Erythroblast (primary cell): ENCODE data around the gene MEF2C.

Experiments
- GATA1 ChIP-seq: IDR thresholded peaks from 2 replicates; pipeline ENCODE4 v1.6.1; 2011; ENCODE audit warnings: low read depth, mild to moderate bottlenecking, control low read depth, low read length, moderate library complexity
- POLR2A ChIP-seq: IDR thresholded peaks from 2 replicates; pipeline ENCODE4 v1.6.1; 2011; ENCODE audit warnings: mild to moderate bottlenecking, low read length

DNA sequence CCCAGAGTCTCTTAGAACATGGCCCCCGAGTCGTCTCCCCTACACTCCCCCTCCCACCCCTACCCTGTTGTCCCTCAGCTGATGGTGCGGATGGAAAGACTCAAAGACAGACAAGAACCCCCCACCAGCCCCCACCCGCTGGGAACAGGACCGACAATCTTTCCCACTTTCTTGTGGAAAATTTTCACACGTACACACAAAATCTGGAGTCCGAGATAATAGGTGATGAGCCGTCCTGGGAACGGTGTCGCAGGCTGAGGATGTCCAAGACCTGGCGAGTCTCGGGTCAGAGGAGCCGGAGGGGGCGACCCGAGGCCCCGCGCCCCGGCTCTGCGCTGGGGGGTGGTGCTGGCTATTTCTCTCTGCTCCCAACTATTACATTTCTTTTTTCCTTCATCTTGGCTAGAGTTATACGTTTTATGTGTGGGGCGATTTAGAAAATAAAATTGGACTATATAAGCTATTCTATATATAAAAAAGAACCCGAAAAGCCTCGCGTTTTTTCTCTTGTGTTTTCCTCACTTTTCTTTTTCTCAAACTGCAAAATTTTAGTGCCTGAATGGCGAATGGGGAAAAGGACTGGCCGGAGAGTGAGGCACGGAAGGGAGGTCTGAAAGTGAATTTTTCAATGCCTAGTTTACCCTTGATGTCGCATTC lies 188.8 kb downstream of the MEF2C start:
- TF ChIP-seq POLR2A, result no peak
- no peak for TF ChIP-seq GATA1
